ENCODE results near the gene HOOK2.

- no peak for TF ChIP-seq SMAD4 (CRISPR knock-in tag; IDR thresholded peaks at IDR 0.05)
- no peak for TF ChIP-seq CBFB (CRISPR knock-in tag; IDR thresholded peaks at IDR 0.05; ENCODE audit: low read depth)
Observed at GRCh38 chr19:12784871-12785430, 9.6 kb upstream of the HOOK2 start.
